ENCODE results near the gene HAS3. TPM values are rescaled to one million over a fixed set of nuclear protein-coding genes. Genes with fewer than 3 reads are reported as not detected.

The HAS3 gene
- total RNA-seq, 1 experiment from 2014 or later: 100 TPM

DNA sequence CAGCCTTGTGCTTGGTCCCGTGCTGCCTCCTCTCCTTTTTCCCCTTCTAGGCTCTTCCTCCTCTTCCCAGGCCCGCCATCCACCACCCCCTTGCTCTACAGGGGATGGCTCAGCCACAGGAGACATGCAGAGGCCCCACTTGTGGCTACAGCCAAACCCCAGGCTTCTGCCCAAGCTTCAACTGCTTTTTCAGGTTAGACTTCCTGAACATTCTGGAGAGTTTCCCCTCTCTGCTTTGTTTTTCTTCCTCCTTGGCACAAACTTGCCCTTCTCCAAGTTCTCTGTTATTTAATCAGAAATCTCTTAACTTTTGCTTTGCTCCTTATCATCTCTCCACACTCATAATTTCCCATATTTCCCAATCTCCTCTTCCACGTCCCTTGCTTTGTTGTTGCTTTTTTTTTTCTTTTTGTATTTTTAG lies 18.3 kb upstream of the HAS3 start:
- Histone ChIP-seq H2BK20ac (ENCODE audit: low read depth, low read length, poor library complexity, severe bottlenecking) (no peak overlapping the region), H3K23ac (ENCODE audit: insufficient read length, low read depth, low read length) (no peak overlapping the region), H3K56ac (ENCODE audit: insufficient read length, low read depth, low read length) (no peak overlapping the region), H3T11ph (ENCODE audit: low read length) (no peak overlapping the region), H4K8ac (replicated peaks; ENCODE audit: insufficient read length, low read depth, low read length) (no peak overlapping the region), H3K18ac (ENCODE audit: insufficient read length, low read depth, low read length) (peak overlapping the region; percentile 59), H3K79me1 (ENCODE audit: insufficient read depth, low read depth, low read length, poor library complexity, severe bottlenecking) (no peaks in the 10 kb centered on the region), H3K23me2 (ENCODE audit: insufficient read length, low read depth, low read length, poor library complexity, severe bottlenecking) (no peaks in the 10 kb centered on the region), H3K4me1 (ENCODE audit: insufficient read depth, low read length) (peaks cover 18% of the 10 kb centered on the region; the same call in 1 of the 2 replicates), H3K79me2 (ENCODE audit: insufficient read depth, low read length) (no peaks in the 10 kb centered on the region), H3K14ac (ENCODE audit: insufficient read depth, low read length) (peak overlapping the region; percentile 63; the same call in 1 of the 2 replicates), H2BK15ac (ENCODE audit: low read depth, low read length) (0 out of 2 replicates have a peak overlapping the region, but pooled peaks have one; percentile 61), H3K4ac (ENCODE audit: low read depth, low read length) (no peak overlapping the region), H4K91ac (ENCODE audit: insufficient read length, low read depth, low read length) (no peak overlapping the region), H2BK120ac (ENCODE audit: low read depth, low read length, poor library complexity, severe bottlenecking) (no peak overlapping the region), H2BK12ac (ENCODE audit: insufficient read length, low read depth, low read length) (no peak overlapping the region), H2BK5ac (ENCODE audit: insufficient read length, low read length) (no peak overlapping the region), H2AFZ (ENCODE audit: low read length) (no peak overlapping the region), H3K4me2 (ENCODE audit: insufficient read depth, insufficient read length, low read length) (no peak overlapping the region), H3K27ac (ENCODE audit: insufficient read length, low read depth, low read length) (no peak overlapping the region), H3K9ac (ENCODE audit: extremely low read depth, insufficient read length, low read length) (no peak overlapping the region), H4K20me1 (ENCODE audit: control insufficient read depth, insufficient read depth, insufficient read length) (no peaks in the 10 kb centered on the region), H3K27me3 (ENCODE audit: insufficient read depth, low read length) (no peaks in the 10 kb centered on the region), H2AK5ac (ENCODE audit: insufficient read length, low read length) (no peak overlapping the region), H4K5ac (ENCODE audit: insufficient read length, low read depth, low read length) (no peak overlapping the region), H3K9me3 (ENCODE audit: control insufficient read depth, low read depth, low read length) (no peaks in the 10 kb centered on the region)
- WGBS (ENCODE audit: extremely low coverage, insufficient read length, low lambda C conversion rate): 100% methylated on average over 1 of the region's 3 CpGs
- Mint-ChIP-seq H3K4me3 (no peak overlapping the region), H3K27ac (peak overlapping the region; percentile 49 to 91 (median 59); a peak in 4 of 7 replicates), H3K9me3 (no peaks in the 10 kb centered on the region), H3K4me1 (peaks cover 43 to 44% of the 10 kb centered on the region in 2 experiments), H3K36me3 (ENCODE audit: insufficient read depth in 1 of 3, low read depth in 3 of 3) (peaks cover 0 to 5% (median 4%) of the 10 kb centered on the region in 3 experiments; a peak in 4 of 7 replicates), H3K27me3 (ENCODE audit: low read depth) (no peaks in the 10 kb centered on the region; the same call in 1 of the 2 replicates)
- TF ChIP-seq, protein P1, sequence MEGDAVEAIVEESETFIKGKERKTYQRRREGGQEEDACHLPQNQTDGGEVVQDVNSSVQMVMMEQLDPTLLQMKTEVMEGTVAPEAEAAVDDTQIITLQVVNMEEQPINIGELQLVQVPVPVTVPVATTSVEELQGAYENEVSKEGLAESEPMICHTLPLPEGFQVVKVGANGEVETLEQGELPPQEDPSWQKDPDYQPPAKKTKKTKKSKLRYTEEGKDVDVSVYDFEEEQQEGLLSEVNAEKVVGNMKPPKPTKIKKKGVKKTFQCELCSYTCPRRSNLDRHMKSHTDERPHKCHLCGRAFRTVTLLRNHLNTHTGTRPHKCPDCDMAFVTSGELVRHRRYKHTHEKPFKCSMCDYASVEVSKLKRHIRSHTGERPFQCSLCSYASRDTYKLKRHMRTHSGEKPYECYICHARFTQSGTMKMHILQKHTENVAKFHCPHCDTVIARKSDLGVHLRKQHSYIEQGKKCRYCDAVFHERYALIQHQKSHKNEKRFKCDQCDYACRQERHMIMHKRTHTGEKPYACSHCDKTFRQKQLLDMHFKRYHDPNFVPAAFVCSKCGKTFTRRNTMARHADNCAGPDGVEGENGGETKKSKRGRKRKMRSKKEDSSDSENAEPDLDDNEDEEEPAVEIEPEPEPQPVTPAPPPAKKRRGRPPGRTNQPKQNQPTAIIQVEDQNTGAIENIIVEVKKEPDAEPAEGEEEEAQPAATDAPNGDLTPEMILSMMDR (conservative IDR thresholded peaks at IDR 0.05): no peak
- DNase-seq: no peak

All from H9 (cell line).